ENCODE measurements around the gene EXOC6B. TPM values are rescaled to one million over a fixed set of nuclear protein-coding genes. Genes with fewer than 3 reads are reported as not detected.

EXOC6B gene
- total and polyA plus RNA-seq, 2 of the 8 experiments (the other 6 are each of a cell fraction or from before 2014, with no cell fraction given): 13.5 to 33.0 TPM

GRCh38 chr2:72153026-72153791 is 672.6 kb downstream of the EXOC6B start (continued):
- TF ChIP-seq POLR2AphosphoS5 (IDR thresholded peaks at IDR 0.05; ENCODE audit: low read depth, low read length): no peak
